ENCODE data around the gene ABHD10.

ABHD10 gene

DNA sequence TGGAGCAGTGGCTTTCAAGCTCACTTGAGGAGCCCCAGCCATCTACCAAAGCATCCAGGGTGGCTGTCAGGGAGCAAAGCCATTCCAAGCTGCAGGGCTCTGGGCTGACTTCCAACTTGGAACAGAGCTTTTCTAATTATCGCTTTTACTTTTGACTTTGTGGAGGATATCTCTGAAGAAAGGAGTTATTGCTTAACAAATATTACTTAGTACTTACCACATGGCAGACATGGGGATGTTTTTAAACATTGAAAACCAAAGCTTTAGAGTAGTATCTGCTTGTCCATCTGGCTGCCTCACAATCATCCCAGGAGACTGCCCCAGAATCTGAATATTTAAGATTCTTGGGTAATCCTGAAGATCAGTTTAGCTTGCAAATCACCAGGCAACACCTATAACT, 28.8 kb downstream of the ABHD10 start:
- TF ChIP-seq, protein P1, sequence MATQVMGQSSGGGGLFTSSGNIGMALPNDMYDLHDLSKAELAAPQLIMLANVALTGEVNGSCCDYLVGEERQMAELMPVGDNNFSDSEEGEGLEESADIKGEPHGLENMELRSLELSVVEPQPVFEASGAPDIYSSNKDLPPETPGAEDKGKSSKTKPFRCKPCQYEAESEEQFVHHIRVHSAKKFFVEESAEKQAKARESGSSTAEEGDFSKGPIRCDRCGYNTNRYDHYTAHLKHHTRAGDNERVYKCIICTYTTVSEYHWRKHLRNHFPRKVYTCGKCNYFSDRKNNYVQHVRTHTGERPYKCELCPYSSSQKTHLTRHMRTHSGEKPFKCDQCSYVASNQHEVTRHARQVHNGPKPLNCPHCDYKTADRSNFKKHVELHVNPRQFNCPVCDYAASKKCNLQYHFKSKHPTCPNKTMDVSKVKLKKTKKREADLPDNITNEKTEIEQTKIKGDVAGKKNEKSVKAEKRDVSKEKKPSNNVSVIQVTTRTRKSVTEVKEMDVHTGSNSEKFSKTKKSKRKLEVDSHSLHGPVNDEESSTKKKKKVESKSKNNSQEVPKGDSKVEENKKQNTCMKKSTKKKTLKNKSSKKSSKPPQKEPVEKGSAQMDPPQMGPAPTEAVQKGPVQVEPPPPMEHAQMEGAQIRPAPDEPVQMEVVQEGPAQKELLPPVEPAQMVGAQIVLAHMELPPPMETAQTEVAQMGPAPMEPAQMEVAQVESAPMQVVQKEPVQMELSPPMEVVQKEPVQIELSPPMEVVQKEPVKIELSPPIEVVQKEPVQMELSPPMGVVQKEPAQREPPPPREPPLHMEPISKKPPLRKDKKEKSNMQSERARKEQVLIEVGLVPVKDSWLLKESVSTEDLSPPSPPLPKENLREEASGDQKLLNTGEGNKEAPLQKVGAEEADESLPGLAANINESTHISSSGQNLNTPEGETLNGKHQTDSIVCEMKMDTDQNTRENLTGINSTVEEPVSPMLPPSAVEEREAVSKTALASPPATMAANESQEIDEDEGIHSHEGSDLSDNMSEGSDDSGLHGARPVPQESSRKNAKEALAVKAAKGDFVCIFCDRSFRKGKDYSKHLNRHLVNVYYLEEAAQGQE (IDR thresholded peaks at IDR 0.05; ENCODE audit: insufficient read depth in 1 of 2, low read depth in 2 of 2, low read length in 2 of 2): no peak
- TF ChIP-seq SIN3A (IDR thresholded peaks at IDR 0.05; ENCODE audit: borderline replicate concordance, insufficient read depth, low read length) (no peak), FOXP2 (optimal IDR thresholded peaks at IDR 0.05; ENCODE audit: borderline replicate concordance, extremely low read depth, extremely low read length, insufficient read depth) (no peak), TAF1 (IDR thresholded peaks at IDR 0.05; ENCODE audit: borderline replicate concordance, insufficient read depth, low read length) (no peak), POLR2AphosphoS5 (IDR thresholded peaks at IDR 0.05; ENCODE audit: low read depth, low read length) (no peak)

DNA sequence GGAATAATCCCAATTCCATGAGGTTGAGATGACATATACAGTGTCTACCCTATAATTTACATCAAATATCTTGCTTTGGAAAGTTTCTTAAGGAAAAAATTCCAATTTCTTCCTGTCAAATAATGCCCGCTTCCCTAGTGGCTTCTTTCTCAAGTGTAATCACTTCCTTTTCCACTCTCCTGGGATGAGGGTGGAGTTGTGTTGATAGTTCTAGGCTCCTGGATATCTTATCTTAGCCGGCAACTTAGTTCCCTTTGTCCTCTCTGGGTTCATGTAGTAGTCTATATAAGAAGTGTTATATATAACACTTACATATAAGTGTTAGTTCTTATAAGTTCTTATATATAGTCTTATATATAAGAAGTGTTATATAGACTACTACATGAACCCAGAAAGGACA, 30.8 kb downstream of the ABHD10 start:
- TF ChIP-seq TAF1 (IDR thresholded peaks at IDR 0.05; ENCODE audit: borderline replicate concordance, insufficient read depth, low read length): no peak
- TF ChIP-seq POLR2AphosphoS5 (IDR thresholded peaks at IDR 0.05; ENCODE audit: low read depth, low read length): no peak
- TF ChIP-seq, protein P1 (IDR thresholded peaks at IDR 0.05; ENCODE audit: insufficient read depth in 1 of 2, low read depth in 2 of 2, low read length in 2 of 2): no peak
- TF ChIP-seq FOXP2 (optimal IDR thresholded peaks at IDR 0.05; ENCODE audit: borderline replicate concordance, extremely low read depth, extremely low read length, insufficient read depth): no peak
- no peak for TF ChIP-seq SIN3A (IDR thresholded peaks at IDR 0.05; ENCODE audit: borderline replicate concordance, insufficient read depth, low read length)

DNA sequence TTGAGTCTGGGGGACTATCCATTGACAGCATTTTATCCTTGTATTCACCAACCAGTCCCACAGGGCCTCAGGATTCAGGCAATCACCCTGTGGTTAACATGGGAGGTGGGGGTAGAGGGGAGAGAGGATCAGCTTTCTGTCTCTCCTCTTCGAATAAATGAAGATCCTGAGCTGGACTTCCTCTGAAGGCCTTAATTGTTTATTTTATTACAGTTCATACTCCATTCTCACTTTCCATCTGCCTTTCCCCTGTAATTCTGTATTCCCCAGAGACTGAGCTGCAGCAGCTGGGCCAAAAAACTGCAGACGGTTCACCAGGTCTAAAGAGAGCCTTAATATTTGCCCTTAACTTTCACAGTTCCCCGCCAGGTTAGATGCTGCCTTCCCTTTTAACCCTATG, 31.8 kb downstream of the ABHD10 start:
- no peak for TF ChIP-seq FOXP2 (optimal IDR thresholded peaks at IDR 0.05; ENCODE audit: borderline replicate concordance, extremely low read depth, extremely low read length, insufficient read depth)
- no peak for TF ChIP-seq TAF1 (IDR thresholded peaks at IDR 0.05; ENCODE audit: borderline replicate concordance, insufficient read depth, low read length)
- no peak for TF ChIP-seq POLR2AphosphoS5 (IDR thresholded peaks at IDR 0.05; ENCODE audit: low read depth, low read length)
- no peak for TF ChIP-seq SIN3A (IDR thresholded peaks at IDR 0.05; ENCODE audit: borderline replicate concordance, insufficient read depth, low read length)
- TF ChIP-seq, protein P1 (IDR thresholded peaks at IDR 0.05; ENCODE audit: insufficient read depth in 1 of 2, low read depth in 2 of 2, low read length in 2 of 2): no peak

DNA sequence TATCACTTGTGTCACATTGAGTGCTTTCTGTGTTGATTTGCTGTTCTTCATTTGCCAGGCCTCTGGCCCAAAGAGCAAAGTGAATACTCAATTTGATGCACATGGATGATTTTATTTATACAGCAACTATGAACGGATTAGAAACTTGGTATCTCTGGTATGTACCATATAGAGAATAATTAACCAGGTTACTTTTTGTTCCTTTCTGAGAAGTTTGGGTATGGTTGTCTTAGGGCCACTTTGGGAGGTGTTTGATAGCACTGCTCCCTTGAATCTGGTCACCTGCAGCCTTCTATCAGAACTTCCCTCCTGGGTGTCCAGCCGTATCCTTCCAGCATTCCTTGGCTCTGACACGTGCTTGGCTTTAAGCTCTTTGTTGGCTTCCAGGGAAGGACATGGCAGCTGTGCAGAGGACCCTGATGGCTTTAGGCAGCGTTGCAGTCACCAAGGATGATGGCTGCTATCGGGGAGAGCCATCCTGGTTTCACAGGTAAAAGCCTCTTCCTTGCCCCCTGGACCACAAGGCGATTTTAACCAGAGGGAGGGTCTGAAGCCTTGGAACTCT, 32.6 kb downstream of the ABHD10 start:
- TF ChIP-seq TAF1 (IDR thresholded peaks at IDR 0.05; ENCODE audit: borderline replicate concordance, insufficient read depth, low read length) (no peak), FOXP2 (optimal IDR thresholded peaks at IDR 0.05; ENCODE audit: borderline replicate concordance, extremely low read depth, extremely low read length, insufficient read depth) (no peak), SIN3A (IDR thresholded peaks at IDR 0.05; ENCODE audit: borderline replicate concordance, insufficient read depth, low read length) (no peak), POLR2AphosphoS5 (IDR thresholded peaks at IDR 0.05; ENCODE audit: low read depth, low read length) (no peak)
- TF ChIP-seq, protein P1 (IDR thresholded peaks at IDR 0.05; ENCODE audit: insufficient read depth in 1 of 2, low read depth in 2 of 2, low read length in 2 of 2): no peak
